Spleen (tissue), 11 donors: ENCODE results near the gene MYO3B. TPM values are rescaled to one million over a fixed set of nuclear protein-coding genes. Genes with fewer than 3 reads are reported as not detected.

ENCODE experiments used
- DNase-seq: peaks from one replicate; pipeline ENCODE4 v3.0.0-alpha.2; 2020
- H3K27ac ChIP-seq, 8 donors: fragments of 200-600 bp; sonication (generic) in 7 of 8; 1 replicate in 4 of 8; 2 replicates in 4 of 8; pipeline versions ENCODE4 v1.5.0 to v1.8.0; 2016 to 2021; ENCODE audit warnings: inconsistent platforms in 4 of 8, mild to moderate bottlenecking in 4 of 8, moderate library complexity in 1 of 8
- H3K27me3 ChIP-seq, 7 donors: fragments of 200-600 bp; sonication (generic) in 6 of 7; replicated peaks in 1 of 7; 1 replicate in 4 of 7; 2 replicates in 3 of 7; pipeline versions ENCODE4 v1.5.0 to v1.8.0; 2016 to 2021; ENCODE audit warnings: inconsistent platforms in 3 of 7, mild to moderate bottlenecking in 1 of 7
- H3K36me3 ChIP-seq, 6 donors: fragments of 200-600 bp; sonication (generic) in 5 of 6; 1 replicate in 4 of 6; 2 replicates in 2 of 6; pipeline versions ENCODE4 v1.5.0 to v1.8.0; 2016 to 2021; ENCODE audit warnings: inconsistent platforms in 2 of 6
- H3K4me1 ChIP-seq, 6 donors: fragments of 200-600 bp; sonication (generic) in 5 of 6; 1 replicate in 3 of 6; 2 replicates in 3 of 6; pipeline versions ENCODE4 v1.5.0 to v1.8.0; 2016 to 2021; ENCODE audit warnings: inconsistent platforms in 3 of 6
- H3K4me3 ChIP-seq, 8 donors: fragments of 200-600 bp; sonication (generic) in 7 of 8; 1 replicate in 4 of 8; 2 replicates in 4 of 8; pipeline versions ENCODE4 v1.5.0 to v1.8.0; 2016 to 2021; ENCODE audit warnings: inconsistent platforms in 4 of 8, mild to moderate bottlenecking in 4 of 8, moderate library complexity in 2 of 8
- H3K9me3 ChIP-seq, 8 donors: fragments of 200-600 bp; sonication (generic) in 7 of 8; 1 replicate in 4 of 8; 2 replicates in 4 of 8; pipeline versions ENCODE4 v1.5.0 to v1.8.0; 2016 to 2021; ENCODE audit warnings: inconsistent platforms in 4 of 8
- POLR2A ChIP-seq, 3 donors: fragments of 450-650 bp; IDR thresholded peaks; one replicate each; pipeline ENCODE4 v1.5.1; 2017; ENCODE audit warnings: antibody characterized with exemption in 3 of 3, mild to moderate bottlenecking in 1 of 3
- POLR2AphosphoS5 ChIP-seq, 3 donors: sonication (generic); formaldehyde crosslinking; IDR thresholded peaks; one replicate each; pipeline ENCODE4 v1.5.1; 2017; ENCODE audit warnings: antibody characterized with exemption in 3 of 3
- WGBS, 5 donors: extraction: QIAGEN DNeasy Blood & Tissue Kit in 3 of 5; methylation state at CpG; one replicate each; pipeline versions ENCODE4 v1.1.5 to v1.1.7; 2013 to 2018; 5-methylcytosine and 5-hydroxymethylcytosine counted together
- intact Hi-C: fragments of 100-400 bp; cut with DNase I; formaldehyde crosslinking; loops from one replicate; pipeline ENCODE4 v1.15.0; 2023; ENCODE audit warnings: low total_unique reads
- polyA plus RNA-seq, 3 donors: library from polyadenylated mRNA; stranded (reverse); fragments of 200-250 nt; gene quantifications; one replicate each; pipeline ENCODE4 v1.2.1, GENCODE V29; 2013
- total RNA-seq, 7 donors: library from RNA; depleted of rRNA in 3 of 7; stranded (reverse); fragments of >200 nt in 3 of 7; fragmentation: NEBNext Ultra II Directional in 4 of 7; extraction: Animal tissue kit (Norgen Biotek cat#: 25700) in 4 of 7; gene quantifications; one replicate each; pipeline versions ENCODE4 v1.1.0 to v1.2.1, GENCODE V29; 2016 to 2021
- TF ChIP-seq, protein P1 (sequence below), 11 experiments: fragments of 200-600 bp in 7 of 11; fragments of 450-650 bp in 4 of 11; sonication (generic) in 4 of 11; IDR thresholded peaks in 8 of 11; conservative IDR thresholded peaks in 3 of 11; 1 replicate in 7 of 11; 2 replicates in 4 of 11; pipeline versions ENCODE4 v1.4.0 to v1.8.0; 2016 to 2021; ENCODE audit warnings: antibody characterized with exemption in 11 of 11, inconsistent platforms in 4 of 11, mild to moderate bottlenecking in 1 of 11
- donor health status: healthy with polysubstance abuse.
- donor health status: DM: no; HTN: no; CAD: no; lungs with moderate emphysema.
- donor health status: DM: no; HTN: no; CAD: no.
- donor health status: Bipolar disorder and iron deficiency.
- donor health status: healthy.
- donor health status: DM: no; HTN: no; CAD: no.
- donor health status: DM: yes; HTN: yes; CAD: no.

Gene MYO3B
- total and polyA plus RNA-seq, 10 donors: 0.03 to 2.0 (median 0.58) TPM; not detected in 4

DNA sequence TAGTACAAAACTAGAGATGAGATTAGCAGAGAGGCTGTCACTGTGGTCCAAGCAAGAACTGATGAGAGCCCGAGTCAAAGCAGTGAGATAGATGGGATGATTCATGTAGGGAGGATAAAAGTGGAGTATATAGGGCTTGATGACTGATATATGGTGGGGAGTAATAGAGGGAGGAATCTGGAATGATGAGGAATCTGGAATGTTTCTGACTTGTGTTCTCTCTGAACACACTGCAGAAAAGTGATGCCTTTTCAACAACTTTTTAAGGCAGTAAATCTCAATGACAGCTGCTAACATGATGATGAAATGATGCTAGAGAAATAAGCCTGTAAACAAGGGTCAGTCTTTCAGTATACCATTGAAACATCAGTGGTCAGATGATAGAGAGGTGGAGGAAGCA lies 393.7 kb downstream of the MYO3B start:
- intact Hi-C loops: no loop called here
- TF ChIP-seq, protein P1, sequence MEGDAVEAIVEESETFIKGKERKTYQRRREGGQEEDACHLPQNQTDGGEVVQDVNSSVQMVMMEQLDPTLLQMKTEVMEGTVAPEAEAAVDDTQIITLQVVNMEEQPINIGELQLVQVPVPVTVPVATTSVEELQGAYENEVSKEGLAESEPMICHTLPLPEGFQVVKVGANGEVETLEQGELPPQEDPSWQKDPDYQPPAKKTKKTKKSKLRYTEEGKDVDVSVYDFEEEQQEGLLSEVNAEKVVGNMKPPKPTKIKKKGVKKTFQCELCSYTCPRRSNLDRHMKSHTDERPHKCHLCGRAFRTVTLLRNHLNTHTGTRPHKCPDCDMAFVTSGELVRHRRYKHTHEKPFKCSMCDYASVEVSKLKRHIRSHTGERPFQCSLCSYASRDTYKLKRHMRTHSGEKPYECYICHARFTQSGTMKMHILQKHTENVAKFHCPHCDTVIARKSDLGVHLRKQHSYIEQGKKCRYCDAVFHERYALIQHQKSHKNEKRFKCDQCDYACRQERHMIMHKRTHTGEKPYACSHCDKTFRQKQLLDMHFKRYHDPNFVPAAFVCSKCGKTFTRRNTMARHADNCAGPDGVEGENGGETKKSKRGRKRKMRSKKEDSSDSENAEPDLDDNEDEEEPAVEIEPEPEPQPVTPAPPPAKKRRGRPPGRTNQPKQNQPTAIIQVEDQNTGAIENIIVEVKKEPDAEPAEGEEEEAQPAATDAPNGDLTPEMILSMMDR (IDR thresholded peaks at IDR 0.05 in 8 of 11, conservative IDR thresholded peaks at IDR 0.05 in 3 of 11): no peak
- TF ChIP-seq POLR2A (IDR thresholded peaks at IDR 0.05): no peak
- TF ChIP-seq POLR2AphosphoS5 (IDR thresholded peaks at IDR 0.05): no peak
- 77 to 89% (median 87%) methylated on average over 1 of the region's 1 CpG for whole genome bisulfite sequencing, 5 donors

DNA sequence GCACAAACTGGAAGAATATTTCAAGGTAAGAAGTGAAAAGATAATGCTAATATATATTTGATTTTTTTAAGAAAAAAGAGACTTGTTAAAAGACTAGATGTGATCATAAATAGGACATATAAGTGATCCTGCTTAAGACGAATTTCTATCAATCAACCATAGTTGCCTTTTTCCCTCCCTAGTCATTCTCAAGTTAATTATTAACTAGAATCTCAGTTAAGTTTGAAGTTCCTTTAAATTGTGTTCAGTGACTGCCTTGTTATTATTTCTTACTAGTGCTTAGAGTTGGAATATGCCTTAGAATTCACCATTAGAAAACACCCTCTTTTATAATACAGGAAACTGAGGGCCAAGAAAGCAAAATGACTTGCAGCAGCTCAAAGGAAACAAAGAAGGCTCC lies 395.7 kb downstream of the MYO3B start:
- Histone ChIP-seq H3K36me3 (no peaks in the 10 kb centered on the region), H3K9me3 (no peaks in the 10 kb centered on the region), H3K4me1 (no peaks in the 10 kb centered on the region), H3K4me3 (no peak overlapping the region), H3K27ac (no peak overlapping the region), H3K27me3 (no peaks in the 10 kb centered on the region)
- 71 to 91% (median 80%) methylated on average over 1 of the region's 1 CpG for WGBS, 5 donors
- TF ChIP-seq, protein P1 (IDR thresholded peaks at IDR 0.05 in 8 of 11, conservative IDR thresholded peaks at IDR 0.05 in 3 of 11): no peak
- TF ChIP-seq POLR2A (IDR thresholded peaks at IDR 0.05) (no peak), POLR2AphosphoS5 (IDR thresholded peaks at IDR 0.05) (no peak)
- no peak for DNase-seq
- intact Hi-C loops: no loop called here

More for the DNA sequence above, 393.7 kb downstream of the MYO3B start:
- Histone ChIP-seq H3K4me3 (no peak overlapping the region), H3K36me3 (no peaks in the 10 kb centered on the region), H3K9me3 (no peaks in the 10 kb centered on the region), H3K4me1 (no peaks in the 10 kb centered on the region), H3K27ac (no peak overlapping the region), H3K27me3 (no peaks in the 10 kb centered on the region)
- DNase-seq: no peak

GRCh38 chr2:170576296-170576695 lies 398.3 kb downstream of the MYO3B start:
- H3K4me1 ChIP-seq: no peaks in the 10 kb centered on the region
- intact Hi-C loops: no loop called here
- no peaks in the 10 kb centered on the region for H3K27me3 ChIP-seq
- H3K27ac ChIP-seq: no peak overlapping the region
- WGBS, 5 donors: 79 to 91% (median 84%) methylated on average over 7 of the region's 7 CpGs
- no peaks in the 10 kb centered on the region for H3K36me3 ChIP-seq
- TF ChIP-seq POLR2AphosphoS5 (IDR thresholded peaks at IDR 0.05) (no peak), POLR2A (IDR thresholded peaks at IDR 0.05) (no peak)
- TF ChIP-seq, protein P1 (IDR thresholded peaks at IDR 0.05 in 8 of 11, conservative IDR thresholded peaks at IDR 0.05 in 3 of 11): no peak
- DNase-seq: no peak
- no peak overlapping the region for H3K4me3 ChIP-seq
- H3K9me3 ChIP-seq: no peaks in the 10 kb centered on the region

DNA sequence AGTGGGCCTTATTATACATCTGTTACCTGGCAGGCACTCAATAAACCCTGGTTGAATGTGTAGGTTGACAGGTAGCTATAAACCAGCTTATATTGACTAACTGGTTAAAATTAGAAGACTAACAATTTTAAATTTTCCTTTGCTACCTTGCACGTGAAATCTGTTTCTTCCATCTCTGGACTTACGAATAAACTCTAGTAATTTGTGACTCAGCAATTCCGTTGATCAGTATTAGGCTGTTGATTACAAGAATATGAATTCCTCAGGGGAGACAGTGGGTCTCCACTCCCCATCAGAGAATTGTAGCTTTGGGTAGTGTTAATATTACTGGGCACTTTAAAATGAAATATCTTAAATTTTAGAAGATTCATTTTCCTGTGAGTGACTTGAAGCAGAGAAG lies 399.4 kb downstream of the MYO3B start:
- Histone ChIP-seq H3K27me3 (no peaks in the 10 kb centered on the region), H3K27ac (no peak overlapping the region), H3K4me3 (no peak overlapping the region), H3K9me3 (no peaks in the 10 kb centered on the region), H3K36me3 (no peaks in the 10 kb centered on the region), H3K4me1 (no peaks in the 10 kb centered on the region)
- intact Hi-C loops: no loop called here
- TF ChIP-seq POLR2AphosphoS5 (IDR thresholded peaks at IDR 0.05) (no peak), POLR2A (IDR thresholded peaks at IDR 0.05) (no peak)
- TF ChIP-seq, protein P1 (IDR thresholded peaks at IDR 0.05 in 8 of 11, conservative IDR thresholded peaks at IDR 0.05 in 3 of 11): no peak
- 84 to 94% (median 88%) methylated on average over 3 of the region's 3 CpGs for WGBS, 5 donors
- DNase-seq: no peak
